ENCODE measurements around the gene KIAA1143. TPM values are rescaled to one million over a fixed set of nuclear protein-coding genes. Genes with fewer than 3 reads are reported as not detected.

Gene KIAA1143
- total RNA-seq, 4 donors from 2014 or later, result 8.9 to 21.5 (median 10.9) TPM

DNA sequence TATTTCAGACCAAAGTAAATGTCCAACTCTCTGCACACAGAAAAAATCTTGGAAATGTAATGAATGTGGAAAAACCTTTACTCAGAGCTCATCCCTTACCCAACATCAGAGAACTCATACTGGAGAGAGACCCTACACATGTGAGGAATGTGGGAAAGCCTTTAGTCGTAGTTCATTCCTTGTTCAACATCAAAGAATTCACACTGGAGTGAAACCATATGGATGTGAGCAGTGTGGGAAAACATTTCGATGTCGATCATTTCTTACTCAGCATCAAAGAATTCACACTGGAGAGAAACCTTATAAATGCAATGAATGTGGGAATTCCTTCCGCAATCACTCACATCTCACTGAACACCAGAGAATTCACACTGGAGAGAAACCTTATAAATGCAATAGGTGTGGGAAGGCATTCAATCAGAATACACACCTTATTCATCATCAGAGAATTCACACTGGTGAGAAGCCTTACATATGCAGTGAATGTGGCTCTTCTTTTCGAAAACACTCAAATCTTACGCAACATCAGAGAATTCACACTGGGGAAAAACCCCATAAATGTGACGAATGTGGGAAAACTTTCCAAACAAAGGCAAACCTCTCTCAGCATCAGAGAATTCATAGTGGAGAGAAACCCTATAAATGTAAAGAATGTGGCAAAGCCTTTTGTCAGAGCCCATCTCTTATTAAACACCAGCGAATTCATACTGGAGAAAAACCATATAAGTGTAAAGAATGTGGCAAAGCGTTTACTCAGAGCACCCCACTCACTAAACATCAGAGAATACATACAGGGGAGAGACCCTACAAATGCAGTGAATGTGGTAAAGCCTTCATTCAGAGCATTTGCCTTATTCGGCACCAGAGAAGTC is 40.0 kb downstream of the KIAA1143 start:
- Histone ChIP-seq H3K36me3 (peaks cover 0 to 49% (median 4%) of the 10 kb centered on the region in 3 donors), H3K27ac (no peak overlapping the region), H3K4me3 (no peak overlapping the region), H3K27me3 (no peaks in the 10 kb centered on the region), H3K4me1 (no peaks in the 10 kb centered on the region), H3K9me3 (peaks cover 0 to 86% (median 38%) of the 10 kb centered on the region in 4 donors)
- TF ChIP-seq POLR2A (IDR thresholded peaks at IDR 0.05), result no peak
- TF ChIP-seq, protein P1, sequence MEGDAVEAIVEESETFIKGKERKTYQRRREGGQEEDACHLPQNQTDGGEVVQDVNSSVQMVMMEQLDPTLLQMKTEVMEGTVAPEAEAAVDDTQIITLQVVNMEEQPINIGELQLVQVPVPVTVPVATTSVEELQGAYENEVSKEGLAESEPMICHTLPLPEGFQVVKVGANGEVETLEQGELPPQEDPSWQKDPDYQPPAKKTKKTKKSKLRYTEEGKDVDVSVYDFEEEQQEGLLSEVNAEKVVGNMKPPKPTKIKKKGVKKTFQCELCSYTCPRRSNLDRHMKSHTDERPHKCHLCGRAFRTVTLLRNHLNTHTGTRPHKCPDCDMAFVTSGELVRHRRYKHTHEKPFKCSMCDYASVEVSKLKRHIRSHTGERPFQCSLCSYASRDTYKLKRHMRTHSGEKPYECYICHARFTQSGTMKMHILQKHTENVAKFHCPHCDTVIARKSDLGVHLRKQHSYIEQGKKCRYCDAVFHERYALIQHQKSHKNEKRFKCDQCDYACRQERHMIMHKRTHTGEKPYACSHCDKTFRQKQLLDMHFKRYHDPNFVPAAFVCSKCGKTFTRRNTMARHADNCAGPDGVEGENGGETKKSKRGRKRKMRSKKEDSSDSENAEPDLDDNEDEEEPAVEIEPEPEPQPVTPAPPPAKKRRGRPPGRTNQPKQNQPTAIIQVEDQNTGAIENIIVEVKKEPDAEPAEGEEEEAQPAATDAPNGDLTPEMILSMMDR (IDR thresholded peaks at IDR 0.05), result no peak
- no peak for DNase-seq

DNA sequence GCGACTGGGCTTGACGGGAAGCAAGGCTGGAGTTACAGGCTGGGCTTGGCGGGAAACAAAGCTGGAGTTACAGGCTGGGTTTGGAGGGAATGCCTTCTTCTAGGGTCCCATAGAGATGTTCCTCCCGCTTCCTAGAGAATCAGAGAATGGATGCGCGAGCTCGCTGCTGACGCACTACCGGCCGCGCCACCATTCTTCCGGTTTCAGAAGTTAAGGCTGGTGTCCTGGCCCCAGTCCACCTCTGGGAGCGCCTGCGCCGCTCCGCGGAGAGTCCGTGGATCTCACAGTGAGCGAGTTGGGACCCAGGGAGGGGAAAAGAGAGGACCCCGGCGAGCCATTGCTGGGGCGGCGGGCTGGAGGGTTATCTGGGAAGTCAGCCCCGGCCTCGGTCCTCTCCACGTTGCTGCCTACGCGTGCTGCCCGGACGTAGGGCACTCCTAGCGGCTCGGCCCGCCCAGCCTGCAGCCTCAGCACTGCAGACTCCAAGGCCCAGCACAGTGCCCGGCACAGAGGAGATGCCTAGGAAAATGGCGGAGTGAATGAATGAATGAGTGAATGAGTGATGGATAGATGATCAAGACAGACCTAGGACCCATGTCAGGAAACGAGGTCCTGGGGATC is 48.9 kb downstream of the KIAA1143 start, which contains the start of gene ZNF502:
TSS of gene ZNF502 (plus strand) at position 206 of the 621 bp plus-strand sequence. CDS start 7,602 bp downstream, outside the sequence.
- no peaks in the 10 kb centered on the region for H3K4me1 ChIP-seq
- peak; percentile 43 to 89 (median 88) for DNase-seq
- H3K27ac ChIP-seq, result peak within 1 kb of the TSS; percentile 19 to 70 (median 44)
- no peaks in the 10 kb centered on the region for H3K27me3 ChIP-seq
- peaks cover 0 to 3% (median 0%) of the 10 kb centered on the region in 3 donors for H3K36me3 ChIP-seq
- H3K9me3 ChIP-seq, result peaks cover 0 to 11% (median 5%) of the 10 kb centered on the region in 4 donors
- peak within 1 kb of the TSS; percentile 51 to 85 (median 61) for H3K4me3 ChIP-seq
- no peak for TF ChIP-seq POLR2A (IDR thresholded peaks at IDR 0.05)
- TF ChIP-seq, protein P1 (IDR thresholded peaks at IDR 0.05), result peak in 3 of 6 experiments; percentile 48 to 59 (median 50)

Other genes starting within 250 kb of the KIAA1143 start
- gene ZKSCAN7, start 206.4 kb downstream of the KIAA1143 start, total RNA-seq, result 1 to 10 TPM; 3.2 to 5.8 (median 4.1) TPM
- gene ZNF660, start 176.7 kb downstream of the KIAA1143 start, total RNA-seq, result 1 to 10 TPM in 2 of 4 donors, under 1 TPM in 2; 0.54 to 1.2 (median 0.98) TPM
- gene ZNF197, start 136.6 kb downstream of the KIAA1143 start, total RNA-seq, result 10 to 100 TPM; 10.5 to 19.1 (median 14.7) TPM
- gene ZNF35, start 112.9 kb downstream of the KIAA1143 start, total RNA-seq, result 10 to 100 TPM in 2 of 4 donors, 1 to 10 TPM in 2; 7.2 to 21.5 (median 10.3) TPM
- gene ZNF502, start 49.0 kb downstream of the KIAA1143 start, total RNA-seq, result 1 to 10 TPM; 2.3 to 5.0 (median 3.5) TPM
- 1 to 10 TPM; 1.0 to 9.9 (median 4.1) TPM for gene ZNF501, start 32.0 kb downstream of the KIAA1143 start, total RNA-seq
- 10 to 100 TPM in 1 of 4 donors, 1 to 10 TPM in 2, under 1 TPM in 1; 0.85 to 32.2 (median 2.6) TPM for gene KIF15, start 175 bp upstream of the KIAA1143 start, total RNA-seq
- 10 to 100 TPM in 2 of 4 donors, 1 to 10 TPM in 2; 8.9 to 12.6 (median 10.6) TPM for gene TMEM42, start 100.3 kb upstream of the KIAA1143 start, total RNA-seq
- gene TGM4, start 113.0 kb upstream of the KIAA1143 start, total RNA-seq, result not detected
- gene ZDHHC3, start 214.6 kb upstream of the KIAA1143 start, total RNA-seq, result 100 to 1,000 TPM in 3 of 4 donors, 10 to 100 TPM in 1; 70.1 to 190 (median 152) TPM
- gene EXOSC7, start 214.6 kb upstream of the KIAA1143 start, total RNA-seq, result 10 to 100 TPM; 19.8 to 66.0 (median 28.6) TPM

Data from Peyer's patch (tissue), 4 donors.